ENCODE measurements around the gene SNPH.

The SNPH gene

GRCh38 chr20:1319462-1319861, 53.4 kb downstream of the SNPH start:
- TF ChIP-seq CEBPB (IDR thresholded peaks at IDR 0.05) (no peak), MAX (IDR thresholded peaks at IDR 0.05) (no peak), TAF1 (IDR thresholded peaks at IDR 0.05; ENCODE audit: low read depth) (no peak)

- no peak for TF ChIP-seq EP300 (IDR thresholded peaks at IDR 0.05; ENCODE audit: borderline replicate concordance)
- no peak for TF ChIP-seq USF1 (IDR thresholded peaks at IDR 0.05)
- TF ChIP-seq YY1 (IDR thresholded peaks at IDR 0.05; ENCODE audit: low read depth): no peak
- no peak for TF ChIP-seq REST (IDR thresholded peaks at IDR 0.05; ENCODE audit: low read depth)
- no peak for TF ChIP-seq NFIC (IDR thresholded peaks at IDR 0.05)
- no peak for TF ChIP-seq CEBPB (IDR thresholded peaks at IDR 0.05)
- no peak for TF ChIP-seq TCF12 (IDR thresholded peaks at IDR 0.05; ENCODE audit: low read depth)
- no peak for TF ChIP-seq MAX (IDR thresholded peaks at IDR 0.05)
- TF ChIP-seq RAD21 (IDR thresholded peaks at IDR 0.05; ENCODE audit: low read depth): no peak
- no peak for TF ChIP-seq ZBTB7A (IDR thresholded peaks at IDR 0.05; ENCODE audit: low read depth)
- TF ChIP-seq EGR1 (IDR thresholded peaks at IDR 0.05): no peak
- TF ChIP-seq FOXM1 (IDR thresholded peaks at IDR 0.05; ENCODE audit: borderline replicate concordance, low read depth): no peak
- TF ChIP-seq TAF1 (IDR thresholded peaks at IDR 0.05; ENCODE audit: low read depth): no peak
- no peak for TF ChIP-seq CREB1 (IDR thresholded peaks at IDR 0.05; ENCODE audit: low read depth)
- no peak for TF ChIP-seq TEAD4 (IDR thresholded peaks at IDR 0.05)
Measured at GRCh38 chr20:1320016-1320415, 53.9 kb downstream of the SNPH start.

DNA sequence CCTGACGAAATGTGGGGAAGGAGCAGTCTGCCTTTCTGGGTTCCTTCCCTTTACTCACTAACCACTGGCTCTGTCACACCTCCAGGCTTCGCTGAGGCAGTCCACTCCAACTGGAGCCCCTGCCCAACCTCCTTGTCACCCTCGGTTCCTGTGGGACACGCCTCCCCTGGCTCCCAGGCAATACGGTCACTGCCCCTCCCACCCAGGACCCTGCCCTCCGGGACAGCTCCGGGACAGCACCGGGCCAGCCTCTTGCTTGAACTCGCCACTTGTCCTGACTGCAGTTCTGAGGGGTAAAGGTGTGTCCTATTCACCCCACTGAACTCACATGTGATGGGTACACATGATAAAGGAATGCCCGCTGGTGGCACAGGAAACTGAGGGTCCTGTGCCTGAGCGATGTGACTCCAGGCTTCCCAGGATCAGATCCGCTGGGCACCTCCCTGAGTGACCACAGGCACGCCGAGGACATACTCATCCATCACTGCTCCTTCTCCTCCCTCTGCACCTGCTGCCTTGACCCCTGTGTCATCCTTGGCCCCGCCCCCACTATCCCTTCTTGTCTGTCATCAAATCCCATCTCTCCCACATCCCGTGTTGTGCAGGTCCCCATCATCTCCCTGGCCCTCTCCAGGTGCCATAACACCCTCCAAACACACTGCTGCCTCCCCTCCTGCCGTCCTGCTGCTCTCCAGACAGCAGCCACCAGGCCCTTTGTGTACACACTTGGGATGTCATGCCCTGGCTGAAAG, 55.0 kb downstream of the SNPH start:
- TF ChIP-seq CREB1 (IDR thresholded peaks at IDR 0.05; ENCODE audit: low read depth) (no peak), EGR1 (IDR thresholded peaks at IDR 0.05) (no peak), USF1 (IDR thresholded peaks at IDR 0.05) (no peak), EP300 (IDR thresholded peaks at IDR 0.05; ENCODE audit: borderline replicate concordance) (no peak), CEBPB (IDR thresholded peaks at IDR 0.05) (no peak), TCF12 (IDR thresholded peaks at IDR 0.05; ENCODE audit: low read depth) (no peak)

DNA sequence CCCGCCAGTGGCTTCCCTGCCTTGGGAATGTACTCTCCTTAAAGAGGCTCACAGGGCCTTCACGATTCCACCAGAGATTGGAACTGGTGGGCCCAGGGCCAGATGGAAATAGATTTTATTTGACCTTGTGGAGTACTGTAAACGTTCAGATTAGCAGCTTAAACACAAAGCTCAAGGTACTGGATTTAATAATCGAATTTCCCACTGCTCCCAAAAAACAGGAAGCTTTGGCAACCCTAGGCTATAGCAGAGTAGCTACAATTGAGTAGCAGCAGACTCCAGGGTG, 55.5 kb downstream of the SNPH start:
- TF ChIP-seq MAX (IDR thresholded peaks at IDR 0.05): no peak
- TF ChIP-seq USF1 (IDR thresholded peaks at IDR 0.05): no peak
- no peak for TF ChIP-seq EGR1 (IDR thresholded peaks at IDR 0.05)
- TF ChIP-seq NFIC (IDR thresholded peaks at IDR 0.05): no peak
- no peak for TF ChIP-seq CEBPB (IDR thresholded peaks at IDR 0.05)

- TF ChIP-seq TEAD4 (IDR thresholded peaks at IDR 0.05): no peak
- TF ChIP-seq MAX (IDR thresholded peaks at IDR 0.05): no peak
- no peak for TF ChIP-seq CEBPB (IDR thresholded peaks at IDR 0.05)
- TF ChIP-seq EGR1 (IDR thresholded peaks at IDR 0.05): no peak
- TF ChIP-seq USF1 (IDR thresholded peaks at IDR 0.05): no peak
- TF ChIP-seq YY1 (IDR thresholded peaks at IDR 0.05; ENCODE audit: low read depth): no peak
- no peak for TF ChIP-seq TAF1 (IDR thresholded peaks at IDR 0.05; ENCODE audit: low read depth)
- no peak for TF ChIP-seq CREB1 (IDR thresholded peaks at IDR 0.05; ENCODE audit: low read depth)
- no peak for TF ChIP-seq NFIC (IDR thresholded peaks at IDR 0.05)
- no peak for TF ChIP-seq RAD21 (IDR thresholded peaks at IDR 0.05; ENCODE audit: low read depth)
- TF ChIP-seq TCF12 (IDR thresholded peaks at IDR 0.05; ENCODE audit: low read depth): no peak
- no peak for TF ChIP-seq ZBTB7A (IDR thresholded peaks at IDR 0.05; ENCODE audit: low read depth)
- TF ChIP-seq FOXM1 (IDR thresholded peaks at IDR 0.05; ENCODE audit: borderline replicate concordance, low read depth): no peak
- no peak for TF ChIP-seq REST (IDR thresholded peaks at IDR 0.05; ENCODE audit: low read depth)
- TF ChIP-seq EP300 (IDR thresholded peaks at IDR 0.05; ENCODE audit: borderline replicate concordance): no peak
Measured at GRCh38 chr20:1322511-1323245, 56.6 kb downstream of the SNPH start.

All from Ishikawa (cell line).